ENCODE data around the gene KIRREL3. TPM values are rescaled to one million over a fixed set of nuclear protein-coding genes. Genes with fewer than 3 reads are reported as not detected.
"Not testable (repeated sequence)": the region's sequence is repeated elsewhere in the genome, so short reads cannot be mapped to it uniquely, and the experiment has no call there.

KIRREL3 gene
- total and polyA plus RNA-seq, 4 donors: 0.02 to 0.71 (median 0.15) TPM; not detected in 1

DNA sequence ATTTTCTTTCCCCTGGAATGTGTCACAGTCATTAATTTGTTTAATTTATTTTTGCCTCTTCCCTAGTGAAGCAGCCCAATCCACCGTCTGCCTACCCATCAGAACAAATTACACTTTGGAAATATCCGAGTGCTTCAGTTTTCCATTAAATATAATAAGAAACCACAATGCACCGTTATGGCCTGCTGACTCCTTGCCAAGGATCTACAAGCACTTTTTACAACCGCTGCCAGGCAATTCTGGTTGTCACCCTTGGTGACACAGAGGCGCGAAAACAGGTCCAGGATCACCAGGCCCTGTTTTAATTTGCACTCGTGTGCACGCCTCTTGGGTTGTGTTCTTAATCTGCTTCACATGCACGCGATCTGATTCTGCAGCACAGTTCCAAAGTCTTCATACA lies 43.9 kb downstream of the KIRREL3 start:
- Histone ChIP-seq H3K9ac (ENCODE audit: insufficient read depth in 1 of 2, low read length in 2 of 2) (no peak overlapping the region), H3K27ac (ENCODE audit: low read depth in 1 of 2, low read length in 1 of 2) (no peak overlapping the region), H3K4me1 (ENCODE audit: control insufficient read depth in 5 of 5, insufficient read depth in 5 of 5, low read length in 5 of 5) (no peaks in the 10 kb centered on the region), H3K27me3 (ENCODE audit: control insufficient read depth in 3 of 3, insufficient read depth in 3 of 3, low read length in 2 of 3) (no peaks in the 10 kb centered on the region), H3K4me3 (no peak overlapping the region), H3K9me3 (ENCODE audit: control insufficient read depth in 4 of 4, insufficient read depth in 3 of 4, low read length in 3 of 4) (peaks cover 0 to 4% (median 0%) of the 10 kb centered on the region in 4 donors), H3K36me3 (ENCODE audit: control insufficient read depth in 4 of 4, insufficient read depth in 4 of 4, low read length in 4 of 4) (no peaks in the 10 kb centered on the region)
- 83 to 84% methylated on average over 10 of the region's 10 CpGs for WGBS, 2 donors
- TF ChIP-seq, protein P1, sequence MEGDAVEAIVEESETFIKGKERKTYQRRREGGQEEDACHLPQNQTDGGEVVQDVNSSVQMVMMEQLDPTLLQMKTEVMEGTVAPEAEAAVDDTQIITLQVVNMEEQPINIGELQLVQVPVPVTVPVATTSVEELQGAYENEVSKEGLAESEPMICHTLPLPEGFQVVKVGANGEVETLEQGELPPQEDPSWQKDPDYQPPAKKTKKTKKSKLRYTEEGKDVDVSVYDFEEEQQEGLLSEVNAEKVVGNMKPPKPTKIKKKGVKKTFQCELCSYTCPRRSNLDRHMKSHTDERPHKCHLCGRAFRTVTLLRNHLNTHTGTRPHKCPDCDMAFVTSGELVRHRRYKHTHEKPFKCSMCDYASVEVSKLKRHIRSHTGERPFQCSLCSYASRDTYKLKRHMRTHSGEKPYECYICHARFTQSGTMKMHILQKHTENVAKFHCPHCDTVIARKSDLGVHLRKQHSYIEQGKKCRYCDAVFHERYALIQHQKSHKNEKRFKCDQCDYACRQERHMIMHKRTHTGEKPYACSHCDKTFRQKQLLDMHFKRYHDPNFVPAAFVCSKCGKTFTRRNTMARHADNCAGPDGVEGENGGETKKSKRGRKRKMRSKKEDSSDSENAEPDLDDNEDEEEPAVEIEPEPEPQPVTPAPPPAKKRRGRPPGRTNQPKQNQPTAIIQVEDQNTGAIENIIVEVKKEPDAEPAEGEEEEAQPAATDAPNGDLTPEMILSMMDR (IDR thresholded peaks at IDR 0.05; ENCODE audit: control extremely low read depth, extremely low read depth): no peak
- DNase-seq (no peak), ATAC-seq (ENCODE audit: insufficient read depth, low FRiP score) (no peak)

DNA sequence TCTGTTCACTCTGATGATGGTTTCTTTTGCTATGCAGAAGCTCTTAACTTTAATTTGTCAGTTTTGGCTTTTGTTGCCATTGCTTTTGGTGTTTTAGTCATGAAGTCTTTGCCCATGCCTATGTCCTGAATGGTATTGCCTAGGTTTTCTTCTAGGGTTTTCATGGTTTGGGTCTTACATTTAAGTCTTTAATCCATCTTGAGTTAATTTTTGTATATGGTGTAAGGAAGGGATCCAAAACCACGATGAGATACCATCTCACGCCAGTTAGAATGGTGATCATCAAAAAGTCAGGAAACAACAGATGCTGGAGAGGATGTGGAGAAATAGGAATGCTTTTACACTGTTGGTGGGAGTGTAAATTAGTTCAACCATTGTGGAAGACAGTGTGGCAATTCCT lies 48.0 kb downstream of the KIRREL3 start:
- 80 to 82% methylated on average over 2 of the region's 2 CpGs for WGBS, 2 donors
- H3K27me3 ChIP-seq (ENCODE audit: control insufficient read depth in 3 of 3, insufficient read depth in 3 of 3, low read length in 2 of 3); DNase-seq; ATAC-seq (ENCODE audit: insufficient read depth, low FRiP score); H3K9ac ChIP-seq (ENCODE audit: insufficient read depth in 1 of 2, low read length in 2 of 2); H3K27ac ChIP-seq (ENCODE audit: low read depth in 1 of 2, low read length in 1 of 2); H3K36me3 ChIP-seq (ENCODE audit: control insufficient read depth in 4 of 4, insufficient read depth in 4 of 4, low read length in 4 of 4); H3K9me3 ChIP-seq (ENCODE audit: control insufficient read depth in 4 of 4, insufficient read depth in 3 of 4, low read length in 3 of 4); H3K4me1 ChIP-seq (ENCODE audit: control insufficient read depth in 5 of 5, insufficient read depth in 5 of 5, low read length in 5 of 5); H3K4me3 ChIP-seq: not testable (repeated sequence)

DNA sequence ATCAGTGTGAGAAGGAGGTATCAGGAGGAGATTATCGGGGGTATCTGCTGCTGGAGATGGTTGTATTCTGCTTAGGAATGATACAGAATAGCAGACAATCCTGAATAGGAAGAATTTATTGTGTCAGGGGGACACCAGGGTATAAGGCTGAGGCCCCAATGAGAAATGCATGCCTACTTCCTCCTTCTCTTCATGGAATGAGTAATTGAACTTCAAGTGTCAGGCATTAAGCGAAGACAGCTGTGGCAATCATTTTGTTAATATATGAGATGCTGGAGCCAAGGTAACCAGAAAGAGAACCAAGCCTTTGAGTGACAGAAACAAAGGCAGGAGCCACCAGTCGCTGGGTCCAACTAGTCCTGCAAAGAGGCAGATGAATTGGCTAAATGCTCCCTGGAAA lies 49.1 kb downstream of the KIRREL3 start:
- Histone ChIP-seq H3K27me3 (ENCODE audit: control insufficient read depth in 3 of 3, insufficient read depth in 3 of 3, low read length in 2 of 3) (no peaks in the 10 kb centered on the region), H3K4me1 (ENCODE audit: control insufficient read depth in 5 of 5, insufficient read depth in 5 of 5, low read length in 5 of 5) (no peaks in the 10 kb centered on the region), H3K9ac (ENCODE audit: insufficient read depth in 1 of 2, low read length in 2 of 2) (no peak overlapping the region), H3K27ac (ENCODE audit: low read depth in 1 of 2, low read length in 1 of 2) (no peak overlapping the region), H3K36me3 (ENCODE audit: control insufficient read depth in 4 of 4, insufficient read depth in 4 of 4, low read length in 4 of 4) (no peaks in the 10 kb centered on the region), H3K4me3 (no peak overlapping the region), H3K9me3 (ENCODE audit: control insufficient read depth in 4 of 4, insufficient read depth in 3 of 4, low read length in 3 of 4) (no peaks in the 10 kb centered on the region)
- 83 to 85% methylated on average over 3 of the region's 3 CpGs for WGBS, 2 donors
- TF ChIP-seq, protein P1 (IDR thresholded peaks at IDR 0.05; ENCODE audit: control extremely low read depth, extremely low read depth): no peak
- ATAC-seq (ENCODE audit: insufficient read depth, low FRiP score) (no peak), DNase-seq (no peak)

DNA sequence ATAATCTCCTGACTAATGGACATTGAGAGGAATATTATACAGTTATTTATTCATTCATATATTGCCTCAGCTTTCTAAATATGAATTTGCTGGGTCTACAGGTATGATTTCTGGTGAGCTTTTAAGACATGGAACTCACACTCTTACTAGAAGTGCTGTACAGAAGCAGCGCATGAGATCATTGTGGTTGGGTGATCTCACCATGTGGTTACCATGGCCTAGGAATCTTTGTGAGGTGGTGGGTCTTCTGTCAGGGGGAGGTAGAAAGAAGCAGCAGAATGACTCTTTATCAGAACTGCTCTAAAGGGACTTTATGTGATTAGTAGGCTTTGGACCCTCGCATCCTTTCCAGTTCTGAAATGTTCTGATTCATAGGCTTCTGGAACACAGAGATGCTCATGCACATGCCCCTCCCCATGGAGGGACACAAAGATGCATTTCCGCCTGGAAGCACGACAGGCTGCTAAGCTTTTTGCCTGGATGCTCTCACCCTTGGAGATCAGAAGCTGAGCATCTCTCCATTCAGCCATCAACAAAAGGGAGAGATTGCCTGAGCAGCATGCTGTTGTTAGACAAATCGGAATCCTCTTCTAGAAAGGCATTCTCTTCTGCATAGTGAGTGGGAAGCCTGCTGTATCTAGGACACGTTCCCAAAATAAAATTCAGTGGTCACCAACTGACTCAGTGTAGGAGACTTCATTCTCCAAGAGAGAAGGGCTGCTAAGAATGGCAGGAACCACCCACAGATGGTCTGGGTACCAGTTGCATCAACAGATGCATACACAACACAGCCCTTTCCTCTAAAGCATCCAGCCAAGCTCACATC lies 51.3 kb downstream of the KIRREL3 start:
- Histone ChIP-seq H3K4me3 (no peak overlapping the region), H3K4me1 (ENCODE audit: control insufficient read depth in 5 of 5, insufficient read depth in 5 of 5, low read length in 5 of 5) (no peaks in the 10 kb centered on the region), H3K27me3 (ENCODE audit: control insufficient read depth in 3 of 3, insufficient read depth in 3 of 3, low read length in 2 of 3) (no peaks in the 10 kb centered on the region), H3K9me3 (ENCODE audit: control insufficient read depth in 4 of 4, insufficient read depth in 3 of 4, low read length in 3 of 4) (peaks cover 0 to 2% (median 0%) of the 10 kb centered on the region in 4 donors), H3K36me3 (ENCODE audit: control insufficient read depth in 4 of 4, insufficient read depth in 4 of 4, low read length in 4 of 4) (no peaks in the 10 kb centered on the region), H3K9ac (ENCODE audit: insufficient read depth in 1 of 2, low read length in 2 of 2) (no peak overlapping the region), H3K27ac (ENCODE audit: low read depth in 1 of 2, low read length in 1 of 2) (no peak overlapping the region)
- 86 to 87% methylated on average over 6 of the region's 6 CpGs for WGBS, 2 donors
- DNase-seq (no peak), ATAC-seq (ENCODE audit: insufficient read depth, low FRiP score) (no peak)
- TF ChIP-seq, protein P1 (IDR thresholded peaks at IDR 0.05; ENCODE audit: control extremely low read depth, extremely low read depth): no peak
